Activated CD4-positive, alpha-beta T cell treated with anti-CD3 and anti-CD28 coated beads, Interleukin-2, amount 50 U/mL, for 24 hours (primary cell): ENCODE data around the gene MYO6.

ENCODE experiments used
- DNase-seq, 2 donors: peaks; one replicate each; pipeline ENCODE4 v3.0.0-alpha.2; 2020; ENCODE audit warnings: low read depth in 1 of 2, low spot score in 1 of 2

MYO6 gene

GRCh38 chr6:75819776-75820487, 70.9 kb downstream of the MYO6 start:
- DNase-seq = no peak

GRCh38 chr6:75824160-75824559, 75.1 kb downstream of the MYO6 start:
- DNase-seq = no peak

GRCh38 chr6:75827163-75827562, 78.1 kb downstream of the MYO6 start:
- DNase-seq = no peak

GRCh38 chr6:75830959-75831885, 82.2 kb downstream of the MYO6 start:
- DNase-seq = peak in 1 of 2 donors; percentile 3

GRCh38 chr6:75834447-75834846, 85.4 kb downstream of the MYO6 start:
- no peak for DNase-seq

- no peak for DNase-seq
Measured at GRCh38 chr6:75842191-75842590, 93.2 kb downstream of the MYO6 start.

GRCh38 chr6:75842732-75843131, 93.7 kb downstream of the MYO6 start:
- DNase-seq = no peak

GRCh38 chr6:75843396-75843795, 94.4 kb downstream of the MYO6 start:
- DNase-seq = no peak

- no peak for DNase-seq
Measured at GRCh38 chr6:75848274-75848673, 99.2 kb downstream of the MYO6 start.

- DNase-seq = no peak
Measured at GRCh38 chr6:75849329-75850025, 100.4 kb downstream of the MYO6 start.

- DNase-seq = no peak
Measured at GRCh38 chr6:75850026-75850833, 101.2 kb downstream of the MYO6 start.

- no peak for DNase-seq
Measured at GRCh38 chr6:75852721-75853120, 103.7 kb downstream of the MYO6 start.

- DNase-seq = no peak
Measured at GRCh38 chr6:75853806-75854205, 104.8 kb downstream of the MYO6 start.

GRCh38 chr6:75855052-75855451, 106.0 kb downstream of the MYO6 start:
- peak in 1 of 2 donors; percentile 7 for DNase-seq

GRCh38 chr6:75856902-75857301, 107.9 kb downstream of the MYO6 start:
- no peak for DNase-seq

- no peak for DNase-seq
Measured at GRCh38 chr6:75863001-75863400, 114.0 kb downstream of the MYO6 start.

- DNase-seq = no peak
Measured at GRCh38 chr6:75863784-75864183, 114.7 kb downstream of the MYO6 start.

- DNase-seq = no peak
Measured at GRCh38 chr6:75864446-75864845, 115.4 kb downstream of the MYO6 start.

- DNase-seq = no peak
Measured at GRCh38 chr6:75870389-75870788, 121.3 kb downstream of the MYO6 start.

- no peak for DNase-seq
Measured at GRCh38 chr6:75874224-75874623, 125.2 kb downstream of the MYO6 start.

- DNase-seq = no peak
Measured at GRCh38 chr6:75876152-75876551, 127.1 kb downstream of the MYO6 start.
